RPMI7951 (cell line): ENCODE measurements around the gene RETREG2. TPM values are rescaled to one million over a fixed set of nuclear protein-coding genes. Genes with fewer than 3 reads are reported as not detected.
A peak's percentile ranks its signal among the peaks of the same experiment; 100 is the strongest.

ENCODE experiments used
- DNase-seq: peaks from one replicate; pipeline ENCODE4 v3.0.0-alpha.2; 2012; ENCODE audit warnings: low read depth
- total RNA-seq: library from RNA; depleted of rRNA; stranded (reverse); fragments of >200 nt; shearing (Covaris generic); gene quantifications from 2 replicates; pipeline ENCODE4 v1.2.3, GENCODE V29; 2014

The RETREG2 gene
- total RNA-seq, 1 experiment from 2014 or later: 63.2 TPM

GRCh38 chr2:219169930-219170654, 8.0 kb upstream of the RETREG2 start, which contains the start of gene SLC23A3:
Gene SLC23A3, minus strand, starts transcription at chr2:219170029. Its CDS starts 45 bp downstream, at chr2:219169984.
- no peak for DNase-seq

GRCh38 chr2:219171231-219171651, 6.8 kb upstream of the RETREG2 start:
- DNase-seq: peak; percentile 73

GRCh38 chr2:219172231-219173154, 5.6 kb upstream of the RETREG2 start:
- DNase-seq: no peak

- DNase-seq: no peak
Observed at GRCh38 chr2:219173176-219173575, 4.9 kb upstream of the RETREG2 start.

GRCh38 chr2:219174146-219174545, 3.9 kb upstream of the RETREG2 start:
- DNase-seq: no peak

GRCh38 chr2:219174801-219175200, 3.3 kb upstream of the RETREG2 start:
- no peak for DNase-seq

GRCh38 chr2:219175486-219175885, 2.6 kb upstream of the RETREG2 start:
- DNase-seq: no peak

GRCh38 chr2:219175928-219176817, 1.9 kb upstream of the RETREG2 start:
- peak; percentile 42 for DNase-seq

GRCh38 chr2:219176818-219177551, 1.1 kb upstream of the RETREG2 start, which contains the start of gene CNPPD1:
Gene CNPPD1, minus strand, starts transcription at chr2:219176925. Its CDS starts 97 bp downstream, at chr2:219176828.
- peak; percentile 90 for DNase-seq

GRCh38 chr2:219178377-219179175, 501 bp downstream of the RETREG2 start:
- DNase-seq: peak; percentile 47

- no peak for DNase-seq
Observed at GRCh38 chr2:219179601-219180465, 1.8 kb downstream of the RETREG2 start.

GRCh38 chr2:219180961-219181360, 2.9 kb downstream of the RETREG2 start:
- no peak for DNase-seq

- DNase-seq: no peak
Observed at GRCh38 chr2:219181531-219181930, 3.5 kb downstream of the RETREG2 start.

- DNase-seq: no peak
Observed at GRCh38 chr2:219182331-219183150, 4.5 kb downstream of the RETREG2 start.

- DNase-seq: no peak
Observed at GRCh38 chr2:219183151-219183772, 5.2 kb downstream of the RETREG2 start.

GRCh38 chr2:219184121-219184520, 6.0 kb downstream of the RETREG2 start:
- no peak for DNase-seq

GRCh38 chr2:219186754-219187456, 8.8 kb downstream of the RETREG2 start:
- no peak for DNase-seq
